ENCODE results near the gene NUP54.

- TF ChIP-seq, protein P1, sequence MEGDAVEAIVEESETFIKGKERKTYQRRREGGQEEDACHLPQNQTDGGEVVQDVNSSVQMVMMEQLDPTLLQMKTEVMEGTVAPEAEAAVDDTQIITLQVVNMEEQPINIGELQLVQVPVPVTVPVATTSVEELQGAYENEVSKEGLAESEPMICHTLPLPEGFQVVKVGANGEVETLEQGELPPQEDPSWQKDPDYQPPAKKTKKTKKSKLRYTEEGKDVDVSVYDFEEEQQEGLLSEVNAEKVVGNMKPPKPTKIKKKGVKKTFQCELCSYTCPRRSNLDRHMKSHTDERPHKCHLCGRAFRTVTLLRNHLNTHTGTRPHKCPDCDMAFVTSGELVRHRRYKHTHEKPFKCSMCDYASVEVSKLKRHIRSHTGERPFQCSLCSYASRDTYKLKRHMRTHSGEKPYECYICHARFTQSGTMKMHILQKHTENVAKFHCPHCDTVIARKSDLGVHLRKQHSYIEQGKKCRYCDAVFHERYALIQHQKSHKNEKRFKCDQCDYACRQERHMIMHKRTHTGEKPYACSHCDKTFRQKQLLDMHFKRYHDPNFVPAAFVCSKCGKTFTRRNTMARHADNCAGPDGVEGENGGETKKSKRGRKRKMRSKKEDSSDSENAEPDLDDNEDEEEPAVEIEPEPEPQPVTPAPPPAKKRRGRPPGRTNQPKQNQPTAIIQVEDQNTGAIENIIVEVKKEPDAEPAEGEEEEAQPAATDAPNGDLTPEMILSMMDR (conservative IDR thresholded peaks at IDR 0.05; ENCODE audit: low read depth, low read length): no peak
- no peak for TF ChIP-seq EZH2 (IDR thresholded peaks at IDR 0.05; ENCODE audit: borderline replicate concordance, low read depth, low read length, poor library complexity, severe bottlenecking)
Observed at GRCh38 chr4:76083386-76083988, 64.7 kb downstream of the NUP54 start.

Measured in A673 (cell line).